Lung (tissue), 12 donors: ENCODE results near the gene CASP6. TPM values are rescaled to one million over a fixed set of nuclear protein-coding genes. Genes with fewer than 3 reads are reported as not detected.

Experiments used
- ATAC-seq: fragments of 200-7000 bp; cut with Tn5 transposase; one replicate; pipeline ENCODE4 v1.9.1; 2020; ENCODE audit warnings: moderate number of reproducible peaks; ENCODE audit not compliant: insufficient read depth, low FRiP score
- DNase-seq, 3 donors: peaks; one replicate each; pipeline ENCODE4 v3.0.0-alpha.2; 2013 to 2017
- H3K27ac ChIP-seq, 2 donors: one replicate each; pipeline ENCODE4 v1.5.1; 2013; ENCODE audit warnings: mild to moderate bottlenecking in 2 of 2, moderate library complexity in 2 of 2, control low read depth in 1 of 2, inconsistent platforms in 1 of 2, low read depth in 1 of 2, low read length in 1 of 2
- H3K27me3 ChIP-seq, 3 donors: one replicate each; pipeline ENCODE4 v1.5.1; 2013; ENCODE audit warnings: low read length in 2 of 3; ENCODE audit not compliant: control insufficient read depth in 3 of 3, insufficient read depth in 3 of 3
- H3K36me3 ChIP-seq, 4 donors: one replicate each; pipeline ENCODE4 v1.5.1; 2013; ENCODE audit warnings: low read length in 4 of 4, mild to moderate bottlenecking in 1 of 4, moderate library complexity in 1 of 4; ENCODE audit not compliant: control insufficient read depth in 4 of 4, insufficient read depth in 4 of 4
- H3K4me1 ChIP-seq, 5 donors: one replicate each; pipeline ENCODE4 v1.5.1; 2013; ENCODE audit warnings: low read length in 5 of 5, mild to moderate bottlenecking in 2 of 5, moderate library complexity in 1 of 5; ENCODE audit not compliant: control insufficient read depth in 5 of 5, insufficient read depth in 5 of 5
- H3K4me3 ChIP-seq: one replicate; pipeline ENCODE4 v1.5.1; 2013; ENCODE audit warnings: mild to moderate bottlenecking, control low read depth, moderate library complexity
- H3K9ac ChIP-seq, 2 donors: one replicate each; pipeline ENCODE4 v1.5.1; 2013; ENCODE audit warnings: low read length in 2 of 2, control low read depth in 1 of 2; ENCODE audit not compliant: insufficient read depth in 1 of 2
- H3K9me3 ChIP-seq, 4 donors: one replicate each; pipeline ENCODE4 v1.5.1; 2013; ENCODE audit warnings: low read length in 3 of 4, mild to moderate bottlenecking in 1 of 4, moderate library complexity in 1 of 4; ENCODE audit not compliant: control insufficient read depth in 4 of 4, insufficient read depth in 3 of 4
- WGBS, 2 donors: extraction: QIAGEN DNeasy Blood & Tissue Kit; methylation state at CpG; one replicate each; pipeline ENCODE4 v1.1.7; 2013; 5-methylcytosine and 5-hydroxymethylcytosine counted together
- polyA plus RNA-seq, 2 donors: library from polyadenylated mRNA; stranded (reverse); fragments of 200-250 nt; gene quantifications; one replicate each; pipeline ENCODE4 v1.2.1, GENCODE V29; 2013
- total RNA-seq, 2 donors: library from RNA; depleted of rRNA in 1 of 2; stranded (reverse); fragments of >200 nt in 1 of 2; gene quantifications; one replicate each; pipeline ENCODE4 v1.2.1, GENCODE V29; 2014 to 2021
- TF ChIP-seq, protein P1 (sequence below): IDR thresholded peaks from 2 replicates; pipeline ENCODE4 v1.5.1; 2012; ENCODE audit warnings: mild to moderate bottlenecking; ENCODE audit errors: control extremely low read depth, extremely low read depth
- donor health status: control.
- donor health status: control.
- donor health status: Bipolar disorder and iron deficiency.
- donor health status: healthy.
- donor health status: DM: yes; HTN: yes; CAD: no.

The CASP6 gene
- total and polyA plus RNA-seq, 4 donors, result 12.0 to 20.2 (median 13.2) TPM

DNA sequence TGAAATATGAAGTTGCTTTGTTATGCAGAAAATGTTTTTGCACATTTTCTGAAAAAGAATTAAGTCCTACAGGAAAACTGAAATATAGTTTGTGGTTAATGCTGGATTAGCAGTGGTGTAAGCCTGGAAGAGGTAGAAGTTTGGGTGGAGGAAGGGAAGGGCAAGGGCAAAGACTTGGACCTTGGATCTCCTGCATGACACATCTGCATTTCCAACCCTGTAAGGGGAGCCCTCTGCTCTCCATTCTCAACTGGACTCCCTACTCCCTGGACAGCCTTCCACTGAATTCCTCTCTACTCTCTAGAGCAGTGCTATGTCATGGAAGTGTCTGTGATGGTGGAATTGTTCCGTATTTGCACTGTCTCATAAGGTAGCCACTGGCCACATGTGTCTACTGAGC lies 4.6 kb downstream of the CASP6 start:
- Histone ChIP-seq H3K4me3 (no peak overlapping the region), H3K4me1 (peaks cover 0 to 21% (median 6%) of the 10 kb centered on the region in 5 donors), H3K9ac (no peak overlapping the region), H3K27me3 (no peaks in the 10 kb centered on the region), H3K27ac (no peak overlapping the region), H3K36me3 (peaks cover 0 to 17% (median 7%) of the 10 kb centered on the region in 4 donors), H3K9me3 (no peaks in the 10 kb centered on the region)
- TF ChIP-seq, protein P1, sequence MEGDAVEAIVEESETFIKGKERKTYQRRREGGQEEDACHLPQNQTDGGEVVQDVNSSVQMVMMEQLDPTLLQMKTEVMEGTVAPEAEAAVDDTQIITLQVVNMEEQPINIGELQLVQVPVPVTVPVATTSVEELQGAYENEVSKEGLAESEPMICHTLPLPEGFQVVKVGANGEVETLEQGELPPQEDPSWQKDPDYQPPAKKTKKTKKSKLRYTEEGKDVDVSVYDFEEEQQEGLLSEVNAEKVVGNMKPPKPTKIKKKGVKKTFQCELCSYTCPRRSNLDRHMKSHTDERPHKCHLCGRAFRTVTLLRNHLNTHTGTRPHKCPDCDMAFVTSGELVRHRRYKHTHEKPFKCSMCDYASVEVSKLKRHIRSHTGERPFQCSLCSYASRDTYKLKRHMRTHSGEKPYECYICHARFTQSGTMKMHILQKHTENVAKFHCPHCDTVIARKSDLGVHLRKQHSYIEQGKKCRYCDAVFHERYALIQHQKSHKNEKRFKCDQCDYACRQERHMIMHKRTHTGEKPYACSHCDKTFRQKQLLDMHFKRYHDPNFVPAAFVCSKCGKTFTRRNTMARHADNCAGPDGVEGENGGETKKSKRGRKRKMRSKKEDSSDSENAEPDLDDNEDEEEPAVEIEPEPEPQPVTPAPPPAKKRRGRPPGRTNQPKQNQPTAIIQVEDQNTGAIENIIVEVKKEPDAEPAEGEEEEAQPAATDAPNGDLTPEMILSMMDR, result no peak
- DNase-seq (no peak), ATAC-seq (no peak)
- 89 to 95% methylated on average over 1 of the region's 1 CpG for WGBS, 2 donors

DNA sequence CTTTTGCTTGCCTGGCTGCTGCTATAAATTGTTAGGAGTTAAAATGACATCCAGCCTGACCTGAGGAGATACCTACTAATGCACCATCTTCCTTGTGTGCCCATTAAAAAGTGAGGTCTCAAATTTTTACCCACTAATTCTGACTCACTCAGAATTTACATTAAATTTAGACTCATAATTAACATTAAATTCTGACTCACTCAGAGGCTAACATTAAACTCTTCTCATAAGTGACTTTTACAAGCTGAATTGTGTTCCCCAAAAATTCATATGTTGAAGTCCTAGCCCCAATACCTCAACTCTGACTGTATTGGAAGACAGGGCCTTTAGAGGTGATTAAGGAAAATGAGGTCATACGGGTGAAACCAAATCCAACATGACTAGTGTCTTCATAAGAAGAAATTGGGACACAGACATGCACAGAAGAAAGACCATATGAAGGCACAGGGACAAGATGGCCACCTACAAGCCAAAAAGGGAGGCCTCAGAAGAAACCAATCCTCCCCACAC lies 11.8 kb downstream of the CASP6 start:
- H3K27me3 ChIP-seq, result no peaks in the 10 kb centered on the region
- ATAC-seq (no peak), DNase-seq (no peak)
- no peak overlapping the region for H3K9ac ChIP-seq
- H3K27ac ChIP-seq, result no peak overlapping the region
- peaks cover 7 to 31% (median 22%) of the 10 kb centered on the region in 4 donors for H3K36me3 ChIP-seq
- H3K9me3 ChIP-seq, result no peaks in the 10 kb centered on the region
- H3K4me1 ChIP-seq, result no peaks in the 10 kb centered on the region
- TF ChIP-seq, protein P1, result no peak
- H3K4me3 ChIP-seq, result no peak overlapping the region
- 93 to 100% methylated on average over 1 of the region's 1 CpG for WGBS, 2 donors

DNA sequence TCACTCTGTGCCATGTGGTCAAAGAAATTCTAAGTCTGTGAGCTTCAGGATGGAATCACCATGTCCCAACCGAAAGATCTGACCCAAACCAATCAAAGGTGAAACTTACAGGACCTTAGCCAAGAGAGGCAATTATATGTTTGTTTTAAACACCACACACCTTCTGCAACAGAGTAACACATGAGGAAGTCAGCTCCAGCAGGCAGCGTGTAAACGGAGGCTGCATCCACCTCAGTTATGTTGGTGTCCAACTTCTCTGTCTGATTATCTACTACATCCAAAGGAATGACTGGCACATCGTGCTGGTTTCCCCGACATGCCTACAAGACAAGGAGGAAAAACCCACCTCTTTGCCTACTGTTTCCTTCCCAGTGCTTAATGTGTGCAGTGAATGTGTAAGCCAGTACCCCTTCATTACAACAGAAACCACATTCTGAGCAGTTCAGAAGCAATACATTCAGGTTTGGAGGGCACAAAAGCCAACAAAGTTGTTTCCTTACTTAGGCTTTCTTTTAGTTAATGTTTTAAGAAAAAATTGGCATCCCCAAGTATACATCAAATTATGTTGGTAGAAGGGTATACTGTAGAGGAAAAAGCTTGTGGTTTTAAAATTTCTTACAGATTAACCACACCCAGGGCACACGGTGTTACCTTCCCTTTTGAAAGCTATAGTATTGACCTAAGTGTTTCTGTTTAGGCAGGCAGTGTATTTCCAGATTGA lies 12.4 kb downstream of the CASP6 start:
- DNase-seq, result no peak
- H3K9me3 ChIP-seq, result no peaks in the 10 kb centered on the region
- no peak overlapping the region for H3K4me3 ChIP-seq
- TF ChIP-seq, protein P1, result no peak
- no peak overlapping the region for H3K27ac ChIP-seq
- no peaks in the 10 kb centered on the region for H3K4me1 ChIP-seq
- no peak for ATAC-seq
- no peak overlapping the region for H3K9ac ChIP-seq
- H3K36me3 ChIP-seq, result peaks cover 7 to 32% (median 20%) of the 10 kb centered on the region in 4 donors
- 83 to 90% methylated on average over 6 of the region's 6 CpGs for WGBS, 2 donors
- no peaks in the 10 kb centered on the region for H3K27me3 ChIP-seq
